Mesothelial cell of epicardium (in vitro differentiated cells): Measurements from ENCODE around the gene LTBP3. TPM values are rescaled to one million over a fixed set of nuclear protein-coding genes. Genes with fewer than 3 reads are reported as not detected.

Experiments used
- DNase-seq, 2 experiments: peaks; one replicate each; pipeline ENCODE4 v3.0.0; 2021; ENCODE audit warnings: low spot score in 2 of 2; ENCODE audit not compliant: unreplicated experiment in 2 of 2
- H3K27ac Mint-ChIP-seq: 2 replicates; pipeline ENCODE4 v1.8.0; 2021; ENCODE audit warnings: mixed read lengths
- H3K27me3 Mint-ChIP-seq: 2 replicates; pipeline ENCODE4 v1.8.0; 2021; ENCODE audit warnings: low read depth, mixed read lengths
- H3K36me3 Mint-ChIP-seq: 2 replicates; pipeline ENCODE4 v1.8.0; 2021; ENCODE audit warnings: mixed read lengths
- H3K4me1 Mint-ChIP-seq: 2 replicates; pipeline ENCODE4 v1.8.0; 2021; ENCODE audit warnings: mixed read lengths
- H3K4me3 Mint-ChIP-seq: 2 replicates; pipeline ENCODE4 v1.8.0; 2021; ENCODE audit warnings: mild to moderate bottlenecking, moderate library complexity, mixed read lengths
- H3K9me3 Mint-ChIP-seq: 2 replicates; pipeline ENCODE4 v1.8.0; 2021; ENCODE audit warnings: mixed read lengths
- total RNA-seq: library from RNA; stranded (reverse); gene quantifications from 3 replicates; pipeline ENCODE4 v1.2.1, GENCODE V29; 2021
- TF ChIP-seq, protein P1 (sequence below): fragments of 200-600 bp; sonication (generic); IDR thresholded peaks from one replicate; pipeline ENCODE4 v1.5.0; 2021; ENCODE audit warnings: antibody characterized with exemption; ENCODE audit not compliant: unreplicated experiment

Gene LTBP3
- 314 to 333 TPM (median 318 TPM) in 3 replicates for total RNA-seq

DNA sequence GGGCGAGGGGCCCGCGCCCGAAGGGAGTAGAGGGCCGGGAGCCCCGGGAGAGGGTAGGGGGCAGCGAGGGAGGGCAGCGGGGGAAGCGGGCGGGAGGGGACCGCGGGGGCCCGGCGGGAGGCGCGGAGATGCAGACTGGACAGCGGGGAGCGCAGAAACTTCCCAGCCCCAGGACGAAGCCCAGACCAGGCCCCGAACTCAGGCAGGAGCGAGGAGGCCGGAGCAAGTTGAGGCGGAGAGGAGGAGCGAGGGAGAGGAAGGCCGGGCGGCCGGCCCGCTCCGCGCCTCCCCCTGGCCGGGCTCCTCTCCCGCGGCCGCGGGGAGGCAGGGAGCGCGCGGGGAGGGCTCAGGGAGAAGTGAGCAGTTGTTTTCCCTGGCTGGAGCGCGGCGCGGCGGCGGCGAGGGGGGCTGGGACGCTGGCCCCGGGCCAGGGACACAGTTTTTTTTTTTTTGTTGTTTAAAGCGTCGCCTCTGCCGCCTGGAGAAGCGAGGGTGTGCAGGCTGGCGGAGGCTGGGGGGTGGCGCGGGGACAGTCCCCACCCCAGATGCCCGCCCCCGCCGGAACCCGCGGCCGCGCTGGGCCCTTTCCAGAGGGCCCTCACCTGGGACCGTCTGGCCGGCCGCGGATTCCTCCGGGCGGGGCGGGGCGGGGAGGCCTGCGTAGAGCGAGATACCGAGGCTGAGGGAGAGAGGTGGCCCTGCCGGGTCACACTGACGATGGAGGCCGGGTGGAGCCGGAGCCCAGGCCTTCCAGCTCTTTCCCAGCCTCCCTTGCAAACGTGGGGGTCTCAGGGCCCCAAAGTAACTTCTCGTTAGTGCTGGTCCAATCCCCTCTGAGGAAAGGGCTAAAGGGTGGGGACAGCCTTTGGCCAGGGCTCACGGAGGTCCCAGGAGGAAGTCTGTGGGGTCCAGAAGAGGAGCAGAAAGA is at the start of gene LTBP3:
TSS of gene LTBP3 (minus strand) at position 358 of the 928 bp plus-strand sequence. CDS start 400 bp downstream, outside the sequence.
- TF ChIP-seq, protein P1, sequence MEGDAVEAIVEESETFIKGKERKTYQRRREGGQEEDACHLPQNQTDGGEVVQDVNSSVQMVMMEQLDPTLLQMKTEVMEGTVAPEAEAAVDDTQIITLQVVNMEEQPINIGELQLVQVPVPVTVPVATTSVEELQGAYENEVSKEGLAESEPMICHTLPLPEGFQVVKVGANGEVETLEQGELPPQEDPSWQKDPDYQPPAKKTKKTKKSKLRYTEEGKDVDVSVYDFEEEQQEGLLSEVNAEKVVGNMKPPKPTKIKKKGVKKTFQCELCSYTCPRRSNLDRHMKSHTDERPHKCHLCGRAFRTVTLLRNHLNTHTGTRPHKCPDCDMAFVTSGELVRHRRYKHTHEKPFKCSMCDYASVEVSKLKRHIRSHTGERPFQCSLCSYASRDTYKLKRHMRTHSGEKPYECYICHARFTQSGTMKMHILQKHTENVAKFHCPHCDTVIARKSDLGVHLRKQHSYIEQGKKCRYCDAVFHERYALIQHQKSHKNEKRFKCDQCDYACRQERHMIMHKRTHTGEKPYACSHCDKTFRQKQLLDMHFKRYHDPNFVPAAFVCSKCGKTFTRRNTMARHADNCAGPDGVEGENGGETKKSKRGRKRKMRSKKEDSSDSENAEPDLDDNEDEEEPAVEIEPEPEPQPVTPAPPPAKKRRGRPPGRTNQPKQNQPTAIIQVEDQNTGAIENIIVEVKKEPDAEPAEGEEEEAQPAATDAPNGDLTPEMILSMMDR, result no peak
- no peaks in the 10 kb centered on the region for H3K36me3 Mint-ChIP-seq
- no peaks in the 10 kb centered on the region for H3K9me3 Mint-ChIP-seq
- DNase-seq, result peak; percentile 56 to 82
- peak within 1 kb of the TSS; percentile 82 for H3K4me3 Mint-ChIP-seq
- H3K27me3 Mint-ChIP-seq, result no peaks in the 10 kb centered on the region
- H3K4me1 Mint-ChIP-seq, result peaks cover 64% of the 10 kb centered on the region
- peak within 1 kb of the TSS; percentile 93 for H3K27ac Mint-ChIP-seq

DNA sequence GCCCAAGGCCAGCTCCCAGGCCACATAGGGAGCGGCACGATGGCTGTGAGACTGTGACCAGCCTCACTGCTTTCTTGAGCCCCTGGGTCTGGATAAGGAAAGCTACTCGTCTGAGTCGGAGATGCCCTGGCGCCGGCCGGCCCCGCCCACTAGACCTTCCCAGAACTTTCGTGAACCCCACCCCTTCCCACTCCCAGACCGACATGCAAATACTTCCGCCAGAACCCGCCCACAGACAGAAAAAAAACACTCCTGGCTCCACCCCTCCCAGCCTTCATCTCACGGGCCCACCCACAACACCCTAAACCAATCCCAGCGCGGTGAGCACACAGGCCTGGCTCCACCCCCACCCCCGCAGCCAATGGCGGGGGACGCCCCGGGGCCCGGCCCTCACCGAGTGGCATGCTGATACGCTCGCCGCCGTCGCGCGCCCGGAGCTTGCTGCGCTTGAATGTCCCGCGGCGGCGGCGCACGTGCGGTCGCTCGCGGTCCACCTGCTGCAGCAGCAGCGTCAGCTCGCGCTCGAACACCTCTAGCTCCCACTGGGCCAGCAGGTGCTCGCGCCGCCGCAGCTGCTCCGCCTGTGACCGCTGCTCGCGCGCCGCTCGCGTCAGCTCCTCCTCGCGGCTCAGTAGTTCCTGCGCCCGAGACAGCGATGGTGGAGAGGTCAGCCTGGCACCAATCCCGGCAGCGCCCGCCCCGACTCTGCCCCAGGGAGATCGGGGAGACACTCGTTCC is 48.9 kb upstream of the LTBP3 start:
- TF ChIP-seq, protein P1, result no peak
- peak overlapping the region; percentile 67 for H3K27ac Mint-ChIP-seq

DNA sequence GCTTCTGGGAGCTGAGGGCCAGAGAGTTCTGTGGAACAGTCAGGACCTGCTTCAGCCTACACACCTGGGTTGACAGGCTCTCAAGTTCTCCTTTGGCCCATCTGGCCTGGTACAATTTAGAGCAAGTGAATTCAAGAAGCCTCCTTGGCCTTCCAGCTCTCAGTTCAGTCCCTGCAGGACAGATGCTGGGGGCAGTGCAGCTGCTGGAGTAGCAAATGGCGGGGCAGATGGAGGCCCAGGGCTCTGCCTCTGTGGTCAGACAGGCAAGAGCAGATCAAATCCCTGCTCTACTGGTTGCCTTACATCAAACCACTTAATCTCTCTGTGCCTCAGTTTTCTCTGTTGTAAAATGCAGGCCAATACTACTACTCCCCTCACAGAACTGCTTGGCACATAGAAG is 46.1 kb upstream of the LTBP3 start:
- peaks cover 12% of the 10 kb centered on the region for H3K4me1 Mint-ChIP-seq
- no peaks in the 10 kb centered on the region for H3K27me3 Mint-ChIP-seq
- peaks cover 16% of the 10 kb centered on the region for H3K36me3 Mint-ChIP-seq
- DNase-seq, result no peak
- H3K27ac Mint-ChIP-seq, result no peak overlapping the region
- TF ChIP-seq, protein P1, result no peak
- H3K9me3 Mint-ChIP-seq, result no peaks in the 10 kb centered on the region
- H3K4me3 Mint-ChIP-seq, result no peak overlapping the region

More for the DNA sequence above, 48.9 kb upstream of the LTBP3 start:
- H3K4me3 Mint-ChIP-seq, result peak overlapping the region; percentile 41
- peak; percentile 89 to 91 for DNase-seq
- peaks cover 14% of the 10 kb centered on the region for H3K4me1 Mint-ChIP-seq
- H3K27me3 Mint-ChIP-seq, result no peaks in the 10 kb centered on the region
- peaks cover 16% of the 10 kb centered on the region for H3K36me3 Mint-ChIP-seq
- no peaks in the 10 kb centered on the region for H3K9me3 Mint-ChIP-seq

DNA sequence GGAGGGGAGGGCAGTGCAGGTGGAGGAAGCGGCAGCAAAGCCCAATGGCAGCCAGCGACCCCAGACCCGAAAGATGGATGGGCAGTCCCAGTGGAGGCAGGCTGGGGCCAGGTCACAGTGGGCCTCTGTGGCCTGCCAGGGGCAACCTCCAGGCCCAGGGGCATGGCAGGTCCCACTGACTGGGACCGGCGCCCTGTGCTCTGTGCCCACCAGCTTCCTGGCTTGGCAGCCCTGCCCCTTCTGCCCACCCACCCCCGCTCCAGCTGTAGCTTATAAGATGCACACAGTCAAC is 41.7 kb upstream of the LTBP3 start:
- no peaks in the 10 kb centered on the region for H3K9me3 Mint-ChIP-seq
- TF ChIP-seq, protein P1, result no peak
- H3K4me3 Mint-ChIP-seq, result no peak overlapping the region
- H3K27ac Mint-ChIP-seq, result no peak overlapping the region
- no peaks in the 10 kb centered on the region for H3K27me3 Mint-ChIP-seq
- no peak for DNase-seq
- H3K36me3 Mint-ChIP-seq, result peaks cover 13% of the 10 kb centered on the region
- H3K4me1 Mint-ChIP-seq, result no peaks in the 10 kb centered on the region

DNA sequence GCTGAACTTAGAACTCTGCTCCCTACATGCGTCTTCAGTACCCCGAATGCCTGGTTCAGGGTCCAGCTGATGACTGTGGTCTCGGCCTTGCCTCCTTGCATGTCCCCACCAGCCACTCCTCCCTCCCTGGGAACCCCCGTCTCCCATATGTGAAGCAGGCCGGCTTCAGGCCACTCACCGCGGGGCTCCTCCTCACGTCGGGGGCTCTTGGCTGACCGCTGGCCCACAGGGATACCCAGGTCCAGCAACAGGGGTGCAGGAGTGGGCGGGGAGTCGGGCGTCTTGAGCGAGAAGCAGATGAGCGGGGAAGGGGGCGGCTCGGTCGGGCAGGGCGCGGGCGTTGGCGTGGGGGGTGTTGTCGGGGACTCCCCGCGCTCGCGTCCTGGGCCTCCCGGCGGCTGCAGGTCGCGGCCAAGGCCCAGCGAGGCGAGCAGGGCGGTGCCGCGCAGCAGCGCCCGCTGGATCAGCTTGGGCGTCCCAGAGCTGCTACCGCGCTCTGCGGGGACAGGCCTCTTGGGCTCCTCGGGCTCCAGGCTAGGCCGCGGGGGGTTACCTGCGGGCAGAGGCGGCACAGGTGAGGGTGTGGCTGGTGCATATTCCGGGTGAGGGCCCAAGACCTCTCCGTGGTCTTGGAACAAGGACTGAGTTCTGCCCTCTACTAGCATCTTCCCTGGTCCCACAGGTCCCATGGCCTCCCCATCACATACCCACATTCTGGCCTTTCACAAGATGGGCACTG is 41.2 kb upstream of the LTBP3 start:
- no peak for DNase-seq
- Mint-ChIP-seq H3K4me1 (no peaks in the 10 kb centered on the region), H3K36me3 (peaks cover 12% of the 10 kb centered on the region), H3K9me3 (no peaks in the 10 kb centered on the region), H3K4me3 (no peak overlapping the region), H3K27me3 (no peaks in the 10 kb centered on the region), H3K27ac (no peak overlapping the region)
- TF ChIP-seq, protein P1, result no peak
